ENCODE results near the gene C3orf38.

- TF ChIP-seq BCL6 (CRISPR knock-in tag; IDR thresholded peaks at IDR 0.05), result no peak
- no peak for TF ChIP-seq ZBTB11 (CRISPR knock-in tag; IDR thresholded peaks at IDR 0.05)
- no peak for TF ChIP-seq TCF7 (IDR thresholded peaks at IDR 0.05; ENCODE audit: borderline replicate concordance)
- TF ChIP-seq REST (IDR thresholded peaks at IDR 0.05; ENCODE audit: borderline replicate concordance), result no peak
- no peak for TF ChIP-seq REST (CRISPR knock-in tag; IDR thresholded peaks at IDR 0.05; ENCODE audit: low read depth)
- TF ChIP-seq ETV6 (IDR thresholded peaks at IDR 0.05; ENCODE audit: borderline replicate concordance in 1 of 2, low read depth in 2 of 2, low read length in 1 of 2), result no peak
- TF ChIP-seq ETV6 (CRISPR knock-in tag; IDR thresholded peaks at IDR 0.05; ENCODE audit: borderline replicate concordance), result no peak
- no peak for TF ChIP-seq GTF3C2 (IDR thresholded peaks at IDR 0.05; ENCODE audit: borderline replicate concordance, extremely low read depth, insufficient read length)
- no peak for TF ChIP-seq POLR2A (conservative IDR thresholded peaks at IDR 0.05)
- TF ChIP-seq CTCF (IDR thresholded peaks at IDR 0.05 in 2 of 3, conservative IDR thresholded peaks at IDR 0.05 in 1 of 3; ENCODE audit: insufficient read depth in 2 of 3, low read depth in 1 of 3, low read length in 3 of 3), result no peak
Measured at GRCh38 chr3:88150806-88151205, 1.0 kb downstream of the C3orf38 start.
